GM21423 (cell line): Measurements from ENCODE around the gene ASCL3.
"Not testable (repeated sequence)": the region's sequence is repeated elsewhere in the genome, so short reads cannot be mapped to it uniquely, and the experiment has no call there.

Experiments used
- ATAC-seq: cut with Tn5 transposase; IDR thresholded peaks from one replicate; pipeline ENCODE4 v1.9.1; 2021; ENCODE audit warnings: mild to moderate bottlenecking, moderate library complexity; ENCODE audit not compliant: unreplicated experiment

ASCL3 gene

DNA sequence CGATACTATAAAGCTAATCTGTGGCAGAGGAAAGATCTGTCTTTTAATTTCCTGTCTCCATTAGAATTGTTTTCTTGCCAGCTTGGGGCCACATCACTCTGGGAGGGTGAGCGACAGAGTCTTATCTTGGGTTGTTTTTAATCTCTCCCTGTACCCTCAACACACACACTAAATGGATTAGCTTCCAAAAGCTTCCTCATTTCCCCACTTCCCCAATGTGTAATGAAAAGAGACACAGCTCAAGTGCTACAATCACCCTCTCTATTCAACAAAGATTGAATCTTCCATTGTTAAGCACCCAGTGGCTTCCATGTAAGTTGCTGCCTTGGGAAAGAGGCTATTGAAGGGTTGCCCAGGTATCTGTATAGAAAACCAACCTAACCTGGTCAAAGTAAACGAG lies 6.1 kb upstream of the ASCL3 start:
- ATAC-seq: no peak

DNA sequence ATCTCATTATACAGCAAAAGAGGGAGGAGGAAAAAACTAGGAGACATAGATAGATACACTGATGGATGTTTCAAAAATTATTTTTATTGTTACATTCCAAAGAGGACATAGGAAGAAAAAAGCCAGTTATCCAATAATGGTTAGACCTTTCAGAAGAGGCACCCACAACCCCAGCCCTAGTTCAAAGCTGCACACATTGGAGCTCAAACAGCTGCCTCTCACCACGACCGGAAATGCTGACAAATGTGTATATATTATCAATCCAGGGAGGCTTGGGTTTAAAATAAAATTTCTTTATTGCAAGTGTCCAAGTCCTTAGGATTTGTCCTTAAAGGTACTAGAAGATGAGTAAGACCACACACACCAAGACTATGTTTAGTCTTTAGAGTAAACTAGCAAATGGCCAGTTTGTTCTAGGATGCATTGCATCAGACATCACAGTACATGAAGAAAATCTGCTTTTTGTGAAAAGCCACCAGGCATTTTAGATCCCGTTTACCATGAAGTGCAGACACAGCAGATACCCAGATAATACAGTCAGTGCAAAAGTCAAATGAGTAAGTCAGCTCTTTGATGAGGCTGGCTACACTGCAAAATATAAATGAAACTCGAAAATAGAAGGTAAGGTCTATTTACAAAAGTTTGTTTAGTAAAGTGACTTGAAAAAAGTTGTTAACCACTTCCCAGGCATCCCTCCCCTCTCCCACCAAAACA lies 4.6 kb upstream of the ASCL3 start:
- no peak for ATAC-seq

DNA sequence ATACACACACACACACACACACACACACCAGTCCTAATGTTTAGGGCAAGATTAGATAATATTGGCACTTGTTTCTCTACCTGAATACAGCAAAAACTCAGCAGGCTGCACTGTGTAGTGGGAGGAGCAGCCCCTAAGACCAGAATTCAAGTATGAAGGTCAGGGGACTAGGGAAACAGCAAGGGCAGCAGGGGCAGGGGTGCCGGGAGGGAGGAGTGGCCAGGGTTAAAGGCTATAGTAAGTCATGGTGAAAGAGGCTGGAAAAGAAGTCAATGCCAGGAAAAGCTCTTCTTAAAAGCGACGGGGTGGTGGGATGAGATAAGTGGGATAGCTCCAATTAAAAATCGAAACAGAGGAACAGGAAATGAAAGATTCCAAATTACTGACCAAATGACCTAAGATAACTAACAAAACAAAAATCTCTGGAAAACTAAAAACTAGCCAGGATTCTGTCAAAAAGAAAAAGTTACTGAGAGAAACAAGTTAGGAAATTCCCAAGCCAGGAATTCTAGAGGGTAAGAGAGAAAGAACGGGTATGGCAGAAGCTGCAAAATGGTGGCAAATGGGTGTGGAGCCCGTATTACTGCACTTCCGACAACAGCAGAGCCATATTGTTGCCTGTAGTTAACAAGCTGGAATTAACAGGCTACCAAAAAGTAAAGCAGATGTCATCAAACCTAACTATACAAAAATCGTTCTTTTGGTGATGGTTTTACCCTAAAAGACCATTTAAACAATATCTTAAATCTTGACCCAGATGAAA lies 1.3 kb downstream of the ASCL3 start:
- no peak for ATAC-seq

DNA sequence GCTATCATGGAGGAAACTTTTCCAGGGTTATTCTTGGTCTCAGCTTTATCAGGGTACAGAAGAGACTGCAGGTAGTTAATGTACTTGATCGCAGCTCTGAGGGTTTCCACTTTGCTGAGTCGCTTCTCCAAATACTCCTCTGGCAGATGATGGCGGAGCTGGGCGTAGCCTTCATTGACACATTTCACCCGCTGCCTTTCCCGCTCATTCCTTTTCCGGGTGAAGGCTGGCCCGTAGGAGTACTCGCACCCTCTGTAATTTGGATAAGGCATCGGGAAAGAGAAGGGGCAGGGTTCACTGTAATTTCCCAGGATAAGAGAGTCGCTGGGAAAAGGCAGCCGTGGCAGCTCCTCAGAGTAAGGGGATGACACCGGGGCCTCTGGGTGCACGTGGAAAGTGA lies 5.2 kb downstream of the ASCL3 start:
- no peak for ATAC-seq

DNA sequence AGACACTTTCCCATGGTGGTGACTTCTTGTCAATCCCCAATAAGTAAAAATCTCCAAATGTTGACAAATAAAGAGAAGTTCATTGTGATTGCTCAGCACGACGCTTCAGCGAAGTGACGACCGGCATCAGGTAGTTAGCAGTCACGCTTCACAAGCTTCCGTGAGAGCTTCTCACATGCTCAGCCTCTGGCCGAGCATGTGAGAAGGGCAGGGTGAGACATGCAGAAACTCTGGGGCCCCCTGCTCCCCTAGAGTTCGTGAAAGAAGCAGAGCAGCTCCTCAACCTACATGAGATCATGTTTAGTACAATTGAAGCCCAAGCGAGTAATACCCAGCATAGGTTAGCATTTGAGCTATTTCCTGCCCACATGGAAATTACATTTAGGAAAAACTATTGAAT lies 5.7 kb downstream of the ASCL3 start:
- ATAC-seq: no peak

DNA sequence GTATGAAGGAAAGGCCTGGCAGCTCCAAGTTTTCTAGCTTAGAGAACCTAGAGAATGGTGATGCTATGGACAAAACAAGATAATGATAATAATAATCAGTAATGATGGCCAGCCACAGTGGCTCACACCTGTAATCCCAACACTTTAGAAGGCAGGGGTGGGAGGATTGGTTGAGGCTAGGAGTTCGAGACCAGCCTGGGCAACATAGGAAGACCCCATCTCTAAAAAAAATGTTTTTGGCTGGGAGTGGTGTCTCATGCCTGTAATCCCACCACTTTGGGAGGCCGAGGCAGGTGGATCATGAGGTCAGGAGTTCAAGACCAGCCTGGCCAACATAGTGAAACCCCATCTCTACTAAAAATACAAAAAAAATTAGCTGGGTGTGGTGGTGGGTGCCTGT lies 7.0 kb downstream of the ASCL3 start:
- not testable (repeated sequence) for ATAC-seq

DNA sequence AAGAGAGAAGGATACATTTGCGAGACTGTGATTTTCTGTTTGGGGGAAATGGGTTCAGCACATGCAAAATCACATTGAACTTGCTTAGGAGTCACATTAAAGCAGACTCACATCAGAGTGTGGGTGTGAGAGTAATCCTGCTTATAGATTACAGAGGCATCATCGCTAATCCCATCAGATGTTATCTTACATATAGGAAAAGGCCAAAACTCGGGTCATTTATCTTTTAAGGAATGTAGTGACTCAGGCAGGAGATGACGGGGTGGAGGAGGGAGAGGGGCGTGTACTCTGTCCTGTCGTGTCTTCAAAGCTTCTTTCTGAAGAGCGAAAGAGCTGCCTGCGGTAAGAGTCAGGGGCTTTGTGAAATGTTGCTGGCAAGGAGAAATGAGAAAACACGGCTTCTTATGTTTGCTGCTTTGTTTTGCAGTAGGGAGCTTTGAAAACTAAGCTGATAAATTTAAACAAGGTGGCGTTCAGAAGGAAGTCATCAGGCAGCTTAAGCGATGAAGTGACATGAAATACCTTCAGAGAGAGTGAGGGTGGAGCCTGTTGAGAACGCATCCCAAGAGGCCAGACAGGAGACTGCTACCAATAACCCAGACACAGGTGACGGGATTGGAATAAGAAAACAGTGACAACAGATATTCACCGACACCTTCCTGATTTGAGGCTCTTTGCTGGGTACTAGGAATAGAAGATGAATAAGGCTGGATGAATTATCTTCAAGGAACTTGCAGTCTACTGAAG lies 7.9 kb downstream of the ASCL3 start:
- no peak for ATAC-seq

DNA sequence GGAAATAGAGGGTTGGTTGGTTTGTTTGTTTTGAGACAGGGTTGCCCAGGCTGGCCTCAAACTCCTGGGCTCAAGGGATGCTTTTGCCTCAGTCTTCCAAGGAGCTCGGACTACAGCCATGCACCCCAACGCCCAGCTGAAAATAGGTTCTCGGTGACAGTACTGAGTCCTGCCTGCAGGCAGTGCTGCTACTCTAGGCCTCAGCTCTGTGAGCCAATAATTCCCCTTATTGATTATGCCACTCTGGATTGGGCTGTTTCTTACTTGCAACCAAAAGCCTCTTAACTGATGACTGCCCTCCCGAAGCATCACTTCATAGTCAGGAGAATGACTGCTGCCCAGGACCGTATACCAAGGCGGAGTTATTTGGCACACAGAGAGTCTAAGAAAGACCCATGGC lies 8.9 kb downstream of the ASCL3 start:
- no peak for ATAC-seq

DNA sequence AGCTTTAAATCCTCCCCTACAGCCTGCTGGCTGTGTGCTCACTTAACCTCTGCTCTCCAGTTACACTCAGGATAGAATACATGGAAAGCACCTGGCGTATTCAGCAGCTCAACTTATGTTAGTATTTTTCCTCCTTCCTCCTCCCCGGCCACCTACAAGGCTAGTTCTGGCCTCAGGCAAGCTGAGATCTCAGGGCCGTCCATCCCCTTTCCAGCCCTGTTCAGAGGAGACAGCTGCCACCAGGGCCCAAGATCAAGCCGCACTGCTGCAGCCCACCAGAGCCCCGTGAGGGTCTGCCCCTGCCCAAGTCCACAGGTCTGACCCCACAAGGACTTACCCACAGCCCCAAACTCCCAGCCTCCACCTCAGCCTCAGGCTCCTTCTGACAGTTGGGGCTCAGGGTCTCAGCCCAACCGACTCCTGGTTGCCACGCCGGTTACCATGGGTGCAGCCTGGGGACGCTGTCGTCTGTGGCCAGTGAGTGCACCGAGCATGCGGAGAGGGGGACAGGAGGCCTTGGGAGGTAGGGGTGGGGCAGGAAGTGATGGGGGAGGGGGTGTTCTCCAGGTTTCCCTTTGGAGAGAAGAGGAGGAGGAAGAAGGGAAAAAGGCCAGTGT lies 10.1 kb downstream of the ASCL3 start, which contains the start of gene C11orf16:
Gene C11orf16, minus strand, starts transcription at position 384 of the 617 bp plus-strand sequence. CDS start 639 bp downstream, outside the sequence.
- ATAC-seq: no peak

DNA sequence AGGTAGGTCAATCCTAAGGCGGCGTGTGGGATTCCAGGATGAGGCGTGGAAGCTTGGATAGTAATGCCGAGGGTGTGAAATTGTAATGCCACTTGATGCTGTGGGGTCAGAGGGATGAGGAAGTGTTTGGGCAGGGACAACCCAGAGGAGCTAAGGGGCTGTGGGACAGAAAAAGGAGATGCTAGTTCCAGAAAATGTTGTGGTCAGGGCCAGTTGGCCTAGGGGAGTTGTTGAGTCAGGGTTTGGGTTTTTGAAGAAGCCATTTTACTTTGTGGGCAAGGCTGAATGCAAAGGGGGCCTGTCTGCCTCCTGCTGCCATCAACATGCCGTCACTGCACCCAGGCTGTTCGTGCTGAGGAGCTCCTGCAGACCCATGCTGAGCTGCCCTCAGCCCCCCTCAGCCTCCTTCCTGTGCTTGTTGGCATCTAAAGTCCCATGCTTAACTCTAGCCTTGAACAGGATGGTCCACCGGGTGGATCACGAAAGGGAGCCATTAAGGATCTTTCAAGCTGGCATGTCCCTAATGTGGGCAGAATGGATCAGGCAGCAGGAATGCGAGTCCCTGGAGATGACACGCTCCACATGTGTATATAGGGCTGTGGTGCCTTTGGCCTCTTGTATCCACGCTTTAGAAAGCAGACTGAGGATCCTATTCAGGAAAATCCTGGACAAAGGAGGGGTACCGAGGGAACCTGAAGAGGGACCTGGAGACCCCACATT lies 12.2 kb downstream of the ASCL3 start:
- no peak for ATAC-seq

DNA sequence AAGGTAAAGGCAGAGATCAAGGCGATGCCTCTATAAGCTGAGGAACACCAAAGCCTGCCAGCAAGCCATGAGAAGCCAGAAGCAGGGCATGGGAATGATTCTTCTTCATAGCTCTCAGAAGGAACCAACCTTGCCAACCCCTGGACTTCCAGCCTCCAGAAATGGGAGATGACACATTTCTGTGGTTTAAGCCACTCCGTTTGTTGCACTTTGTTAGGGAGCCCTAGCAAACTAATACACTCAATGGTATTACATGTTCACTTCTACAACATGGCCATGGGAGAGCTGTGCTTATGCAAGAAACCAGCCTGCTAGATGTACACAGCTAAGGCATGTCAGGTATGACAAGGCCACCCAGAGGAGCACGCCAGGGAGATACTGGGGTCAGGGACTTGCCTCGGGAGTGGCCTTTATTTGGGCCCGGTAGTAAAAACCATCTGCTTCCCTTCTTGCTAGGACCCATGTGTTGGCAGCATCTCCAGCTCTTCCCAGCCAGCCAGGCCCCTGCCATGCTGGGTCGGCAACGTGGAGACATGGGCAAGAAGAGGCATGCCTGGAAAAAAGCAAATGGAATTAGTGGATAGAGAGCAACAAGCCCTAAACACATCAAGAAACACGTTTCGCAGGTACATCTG lies 13.7 kb downstream of the ASCL3 start:
- no peak for ATAC-seq

DNA sequence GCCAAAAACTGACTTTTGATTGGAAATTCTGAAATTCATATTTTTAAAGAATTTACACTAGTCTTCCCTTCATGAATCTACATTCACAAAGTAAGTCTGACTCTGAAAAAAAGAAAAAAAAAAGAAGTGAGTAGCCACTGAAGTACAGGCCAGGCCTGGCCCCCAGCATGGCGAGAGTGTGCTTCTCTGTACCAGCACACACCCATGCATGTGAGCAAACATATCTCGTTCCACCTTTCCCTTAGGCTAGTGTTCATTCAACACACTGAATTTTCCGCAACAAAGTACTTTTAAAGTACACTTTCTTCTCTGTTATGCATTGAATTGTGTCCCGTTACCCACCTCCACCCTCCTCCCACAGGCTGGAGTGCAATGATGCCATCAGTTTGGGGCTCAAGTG lies 14.6 kb downstream of the ASCL3 start:
- no peak for ATAC-seq

DNA sequence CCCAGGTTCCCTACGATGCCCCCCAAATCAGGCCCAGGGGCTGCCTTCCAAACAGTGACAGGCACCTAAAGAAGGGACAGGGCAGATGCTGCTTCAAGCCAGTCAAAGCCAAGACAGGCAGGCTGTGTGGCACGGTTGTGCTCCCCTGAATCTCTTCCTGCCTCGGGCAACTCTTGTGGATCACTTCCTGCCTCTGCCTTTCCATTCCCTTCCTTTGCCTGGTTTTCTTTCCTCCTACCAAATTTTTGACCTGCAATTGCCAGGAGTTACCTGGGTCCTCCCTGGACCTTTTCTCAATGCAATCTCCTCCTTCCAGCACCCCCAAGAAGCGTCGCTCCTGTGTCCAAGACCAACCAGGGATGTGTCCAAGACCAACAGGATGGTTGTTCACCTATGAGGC lies 15.6 kb downstream of the ASCL3 start:
- no peak for ATAC-seq

DNA sequence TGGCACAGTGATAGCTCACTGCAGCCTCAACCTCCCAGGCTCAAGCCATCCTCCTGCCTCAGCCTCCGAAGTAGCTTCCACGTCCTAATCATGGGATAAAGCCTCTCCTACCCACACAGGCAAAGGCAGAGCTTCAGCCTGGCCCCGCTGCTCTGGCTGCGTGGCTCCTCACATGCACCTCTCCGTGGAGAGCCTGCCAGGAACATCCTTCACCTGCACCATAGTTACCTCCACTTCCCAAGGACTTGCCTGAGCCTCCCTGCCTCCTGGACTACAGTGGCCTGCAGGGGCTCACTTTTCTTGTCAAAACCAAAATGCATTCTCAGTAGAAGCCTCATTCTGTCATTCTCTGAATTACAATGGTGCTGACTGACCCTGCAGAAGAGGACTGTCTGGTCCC lies 16.6 kb downstream of the ASCL3 start:
- no peak for ATAC-seq

DNA sequence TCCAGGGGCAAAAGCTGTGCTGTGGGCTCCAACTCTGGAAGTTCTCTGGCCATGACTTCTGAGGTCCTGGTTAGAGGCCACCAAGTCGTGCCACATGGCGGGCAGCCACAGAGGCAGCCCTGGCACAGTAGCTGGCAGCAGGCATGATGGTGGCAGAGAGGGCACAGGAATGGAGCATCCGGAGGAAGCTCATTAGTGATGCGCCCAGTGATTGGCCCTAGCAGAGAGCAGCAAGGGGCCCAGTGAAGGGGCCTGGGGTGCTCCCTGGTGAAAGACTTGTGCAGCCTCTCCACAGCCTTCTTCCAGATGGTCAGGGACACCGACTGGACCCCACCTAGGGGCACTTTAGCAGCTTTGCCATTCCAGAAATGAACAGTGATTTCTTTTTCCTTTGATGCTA lies 17.1 kb downstream of the ASCL3 start:
- no peak for ATAC-seq

DNA sequence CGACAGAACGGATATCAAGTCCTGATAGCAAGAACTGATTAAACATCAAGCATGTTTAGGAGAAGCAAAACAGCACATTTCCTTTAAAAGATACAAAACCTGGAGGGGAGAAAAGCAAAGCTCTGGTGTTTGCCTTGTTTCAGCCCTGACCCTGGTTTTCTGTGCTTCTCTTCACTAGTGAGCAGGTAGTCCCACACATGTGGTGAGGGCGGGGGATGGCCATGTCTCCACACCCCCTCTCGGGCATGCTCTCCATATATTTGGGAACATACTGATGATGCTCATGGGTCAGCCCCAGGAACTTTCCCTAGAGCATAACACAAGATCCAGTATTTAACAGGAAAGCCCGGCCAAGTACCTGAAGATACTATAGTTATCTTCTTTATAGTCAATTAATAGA lies 20.1 kb downstream of the ASCL3 start:
- ATAC-seq: no peak

DNA sequence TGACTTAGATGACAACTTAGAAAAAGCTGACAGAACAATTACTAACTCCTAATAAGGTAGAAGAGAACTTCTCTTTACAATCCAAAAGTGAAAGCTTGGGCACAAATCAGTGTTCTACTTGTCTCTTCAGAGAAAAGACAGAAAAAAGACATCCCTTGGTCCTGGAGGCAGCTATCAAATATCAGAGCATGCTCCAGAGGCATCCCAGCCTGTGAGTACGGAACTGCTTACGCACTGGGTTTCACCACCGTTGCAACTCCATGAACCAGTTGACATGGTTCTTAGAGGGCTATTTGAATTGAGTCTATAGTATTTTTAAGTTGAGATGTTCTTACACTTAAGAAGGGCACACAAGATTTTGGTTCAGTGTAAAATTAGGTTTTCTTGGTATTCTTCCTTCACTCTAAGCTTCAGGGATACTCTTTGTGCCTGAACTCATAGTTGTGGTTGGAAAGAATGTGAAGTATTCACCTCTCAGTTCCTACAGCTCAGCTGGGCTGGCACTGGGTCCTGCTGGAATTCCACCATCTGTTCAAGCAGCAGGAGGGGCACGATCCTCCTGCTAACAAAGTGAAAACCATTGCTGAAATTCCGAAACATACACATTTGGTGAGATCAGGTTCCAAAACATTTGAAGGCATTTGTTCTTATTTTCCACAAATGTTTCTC lies 25.5 kb downstream of the ASCL3 start:
- no peak for ATAC-seq

DNA sequence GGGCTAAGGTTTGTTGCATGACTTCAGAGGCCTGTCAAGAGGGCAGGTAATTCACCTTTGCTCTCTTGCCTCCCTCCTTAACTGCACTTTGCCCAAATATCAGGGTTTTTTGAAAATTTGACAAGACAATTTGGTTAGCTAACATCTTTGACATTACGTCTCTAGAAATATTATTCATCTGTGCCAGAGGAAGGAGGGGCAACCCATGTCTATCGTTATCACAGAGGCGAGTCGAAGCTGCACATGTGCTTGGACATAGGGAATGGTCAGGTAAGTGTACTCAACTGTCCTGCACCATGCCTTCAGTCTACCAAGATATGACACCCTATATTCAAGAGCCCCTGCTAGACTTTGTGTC lies 28.2 kb downstream of the ASCL3 start:
- ATAC-seq: no peak

DNA sequence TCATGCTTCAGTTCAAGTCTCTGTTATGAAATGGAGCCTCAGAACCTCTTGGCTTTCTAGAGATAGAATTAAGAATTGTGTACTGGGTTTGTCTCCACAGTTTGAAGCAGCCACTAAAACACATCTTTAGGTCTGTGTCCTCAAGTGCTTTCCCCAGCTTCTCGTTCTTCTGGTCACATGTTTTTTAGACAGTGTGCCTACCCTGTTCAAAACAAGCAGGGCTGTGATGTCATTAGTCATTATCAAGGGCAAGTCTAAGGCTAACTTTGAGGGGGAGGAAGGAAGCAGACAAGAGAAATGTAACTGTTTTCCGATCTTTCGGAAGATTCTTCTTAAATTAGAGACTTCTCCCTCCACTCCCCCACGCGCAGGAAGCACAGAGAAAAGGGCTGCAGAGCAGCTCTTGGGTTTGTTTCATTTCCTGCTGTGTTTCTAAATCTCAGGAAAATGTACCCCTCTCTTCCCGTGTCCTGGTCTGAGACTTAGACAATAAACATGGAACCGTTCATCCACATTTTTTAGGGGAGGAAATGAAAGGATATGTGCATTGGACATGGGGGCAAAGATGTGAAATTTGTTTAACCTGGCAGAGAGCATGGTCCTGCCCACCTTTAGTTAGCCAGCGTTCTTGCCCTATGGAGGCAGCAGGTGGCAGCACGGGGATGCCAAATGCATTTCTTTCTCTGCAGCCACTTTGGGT lies 28.7 kb downstream of the ASCL3 start:
- no peak for ATAC-seq
